HepG2 (cell line): ENCODE measurements around the gene NARF. TPM values are rescaled to one million over a fixed set of nuclear protein-coding genes. Genes with fewer than 3 reads are reported as not detected.

Experiments used
- FOXC1 ChIP-seq: sonication (generic); formaldehyde crosslinking; IDR thresholded peaks from 2 replicates; pipeline ENCODE4 v1.8.0; 2022; ENCODE audit warnings: mild to moderate bottlenecking, missing genetic modification reagents, borderline replicate concordance
- HIVEP1 ChIP-seq: sonication (generic); formaldehyde crosslinking; IDR thresholded peaks from 2 replicates; pipeline ENCODE4 v1.4.0; 2020; ENCODE audit warnings: mild to moderate bottlenecking, missing genetic modification reagents
- MAZ ChIP-seq, 2 experiments: sonication (generic) in 1 of 2; formaldehyde crosslinking in 1 of 2; IDR thresholded peaks; 2 replicates each; pipeline versions ENCODE4 v1.5.0 to v1.6.1; 2012 to 2020; ENCODE audit warnings: low read depth in 2 of 2, mild to moderate bottlenecking in 2 of 2, borderline replicate concordance in 1 of 2, improper control_type of control experiment in 1 of 2, low read length in 1 of 2, missing genetic modification reagents in 1 of 2, moderate library complexity in 1 of 2
- NONO ChIP-seq, 2 experiments: fragments of 450-650 bp in 1 of 2; sonication (generic) in 1 of 2; formaldehyde crosslinking in 1 of 2; IDR thresholded peaks in 1 of 2; conservative IDR thresholded peaks in 1 of 2; 2 replicates each; pipeline versions ENCODE4 v1.6.1 to v1.8.0; 2017 to 2022; ENCODE audit warnings: mild to moderate bottlenecking in 1 of 2, missing genetic modification reagents in 1 of 2, moderate library complexity in 1 of 2
- NPAS2 ChIP-seq: sonication (generic); formaldehyde crosslinking; IDR thresholded peaks from 2 replicates; pipeline ENCODE4 v1.8.0; 2022; ENCODE audit warnings: mild to moderate bottlenecking, missing genetic modification reagents, borderline replicate concordance
- TIGD3 ChIP-seq: sonication (generic); formaldehyde crosslinking; IDR thresholded peaks from 2 replicates; pipeline ENCODE4 v1.5.1; 2020; ENCODE audit warnings: mild to moderate bottlenecking, missing genetic modification reagents, borderline replicate concordance
- ZMAT3 ChIP-seq: sonication (generic); formaldehyde crosslinking; conservative IDR thresholded peaks from 2 replicates; pipeline ENCODE4 v1.7.0; 2021; ENCODE audit warnings: missing genetic modification reagents
- ZNF784 ChIP-seq: sonication (generic); formaldehyde crosslinking; IDR thresholded peaks from 2 replicates; pipeline ENCODE4 v1.5.1; 2020; ENCODE audit warnings: missing genetic modification reagents, mild to moderate bottlenecking, borderline replicate concordance
- polyA plus RNA-seq, 8 experiments: library from polyadenylated mRNA; depleted of rRNA in 3 of 8; stranded (reverse) in 7 of 8; unstranded in 1 of 8; fragments of >200 nt; fragmentation: Illumina TruSeq in 4 of 8; extraction: Trizol in 4 of 8; gene quantifications; 2 replicates each; pipeline versions ENCODE4 v1.2.1 to v1.2.3, GENCODE V29; 2011 to 2016; ENCODE audit warnings: low read depth in 4 of 8, missing spikeins in 1 of 8, mixed read lengths in 1 of 8; ENCODE audit not compliant: insufficient read depth in 1 of 8
- total RNA-seq, 5 experiments: library from RNA; depleted of rRNA; stranded (reverse); fragments of >200 nt; fragmentation: Illumina TruSeq; extraction: Trizol; gene quantifications; 2 replicates each; pipeline ENCODE4 v1.2.3, GENCODE V29; 2016; ENCODE audit warnings: low read depth in 1 of 5
- TF ChIP-seq, protein P1 (sequence below): sonication (generic); formaldehyde crosslinking; IDR thresholded peaks from 2 replicates; pipeline ENCODE4 v1.5.0; 2020; ENCODE audit warnings: mild to moderate bottlenecking, missing genetic modification reagents, borderline replicate concordance
- TF ChIP-seq, protein P2 (sequence below): sonication (generic); formaldehyde crosslinking; IDR thresholded peaks from 2 replicates; pipeline ENCODE4 v1.8.0; 2022; ENCODE audit warnings: mild to moderate bottlenecking, missing genetic modification reagents; ENCODE audit not compliant: insufficient replicate concordance
- TF ChIP-seq, protein P3 (sequence below): IDR thresholded peaks from 2 replicates; pipeline ENCODE4 v1.6.1; 2016; ENCODE audit warnings: missing compliant biosample characterization, missing genetic modification reagents, borderline replicate concordance
- TF ChIP-seq, protein P4 (sequence below): IDR thresholded peaks from 2 replicates; pipeline ENCODE4 v1.6.1; 2016; ENCODE audit warnings: low read depth, missing genetic modification reagents, missing compliant biosample characterization

Gene NARF
- total and polyA plus RNA-seq, 2 of the 13 experiments (the other 11 are each of a cell fraction or from before 2014, with no cell fraction given): 61.1 to 144 TPM

DNA sequence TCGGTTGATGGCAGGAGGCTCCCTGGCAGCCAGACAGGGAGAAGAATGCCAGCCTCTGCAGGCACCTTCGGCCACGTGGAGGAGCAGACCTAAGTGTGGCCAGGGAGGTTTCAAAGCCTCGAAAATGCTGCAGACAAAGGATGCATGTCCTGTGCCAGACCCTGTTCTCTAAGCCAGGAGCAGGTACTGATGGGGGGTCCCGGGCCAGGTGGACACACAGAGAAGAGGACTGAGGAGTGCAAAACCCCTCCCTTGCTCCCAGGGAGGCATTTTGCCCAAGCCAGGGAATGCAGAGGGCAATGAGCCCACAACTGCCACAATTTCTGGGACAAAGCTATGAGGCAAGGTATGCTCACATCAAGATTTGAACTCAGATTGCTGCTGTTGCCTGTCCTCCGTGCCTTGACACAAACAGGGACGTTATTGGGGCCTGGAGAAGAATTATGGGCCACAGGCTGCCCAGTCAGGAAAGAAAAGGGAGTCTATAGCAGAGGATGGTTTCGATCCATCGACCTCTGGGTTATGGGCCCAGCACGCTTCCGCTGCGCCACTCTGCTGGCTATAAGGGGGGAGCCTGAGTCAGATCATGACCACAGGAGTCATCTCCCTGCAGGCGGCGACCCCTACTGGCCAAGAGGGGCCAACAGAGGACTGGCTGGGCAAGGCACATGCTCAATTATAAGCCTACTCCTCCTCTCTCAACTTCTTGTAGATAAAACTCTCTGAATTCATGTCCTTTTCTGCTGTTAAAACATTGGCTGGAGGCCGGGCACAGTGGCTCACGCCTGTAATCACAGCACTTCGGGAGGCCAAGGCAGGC is 35.9 kb downstream of the NARF start (continued):
- TF ChIP-seq ZNF784 (CRISPR knock-in tag) (0 out of 2 replicates have a peak, but pooled peaks have one; percentile 74), MAZ (IDR thresholded peaks at IDR 0.05; ENCODE audit: borderline replicate concordance, low read depth, low read length) (no peak), MAZ (CRISPR knock-in tag; IDR thresholded peaks at IDR 0.05; ENCODE audit: low read depth) (peak; percentile 98), TIGD3 (CRISPR knock-in tag) (peak; percentile 80; the same call in 1 of the 2 replicates), FOXC1 (CRISPR knock-in tag) (peak; percentile 94), HIVEP1 (CRISPR knock-in tag) (peak; percentile 61; the same call in 1 of the 2 replicates), NONO (IDR thresholded peaks at IDR 0.05) (no peak), NONO (CRISPR knock-in tag; conservative IDR thresholded peaks at IDR 0.05) (peak; percentile 89), NPAS2 (CRISPR knock-in tag) (no peak), ZMAT3 (CRISPR knock-in tag) (peak; percentile 74; the same call in 1 of the 2 replicates)
- TF ChIP-seq, protein P1, sequence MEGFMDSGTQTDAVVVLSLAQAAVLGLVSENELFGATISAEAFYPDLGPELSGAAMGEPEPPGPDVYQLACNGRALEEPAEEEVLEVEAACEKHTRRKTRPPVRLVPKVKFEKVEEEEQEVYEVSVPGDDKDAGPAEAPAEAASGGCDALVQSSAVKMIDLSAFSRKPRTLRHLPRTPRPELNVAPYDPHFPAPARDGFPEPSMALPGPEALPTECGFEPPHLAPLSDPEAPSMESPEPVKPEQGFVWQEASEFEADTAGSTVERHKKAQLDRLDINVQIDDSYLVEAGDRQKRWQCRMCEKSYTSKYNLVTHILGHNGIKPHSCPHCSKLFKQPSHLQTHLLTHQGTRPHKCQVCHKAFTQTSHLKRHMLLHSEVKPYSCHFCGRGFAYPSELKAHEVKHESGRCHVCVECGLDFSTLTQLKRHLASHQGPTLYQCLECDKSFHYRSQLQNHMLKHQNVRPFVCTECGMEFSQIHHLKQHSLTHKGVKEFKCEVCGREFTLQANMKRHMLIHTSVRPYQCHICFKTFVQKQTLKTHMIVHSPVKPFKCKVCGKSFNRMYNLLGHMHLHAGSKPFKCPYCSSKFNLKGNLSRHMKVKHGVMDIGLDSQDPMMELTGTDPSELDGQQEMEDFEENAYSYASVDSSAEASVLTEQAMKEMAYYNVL (CRISPR knock-in tag): peak; percentile 91
- TF ChIP-seq, protein P2, sequence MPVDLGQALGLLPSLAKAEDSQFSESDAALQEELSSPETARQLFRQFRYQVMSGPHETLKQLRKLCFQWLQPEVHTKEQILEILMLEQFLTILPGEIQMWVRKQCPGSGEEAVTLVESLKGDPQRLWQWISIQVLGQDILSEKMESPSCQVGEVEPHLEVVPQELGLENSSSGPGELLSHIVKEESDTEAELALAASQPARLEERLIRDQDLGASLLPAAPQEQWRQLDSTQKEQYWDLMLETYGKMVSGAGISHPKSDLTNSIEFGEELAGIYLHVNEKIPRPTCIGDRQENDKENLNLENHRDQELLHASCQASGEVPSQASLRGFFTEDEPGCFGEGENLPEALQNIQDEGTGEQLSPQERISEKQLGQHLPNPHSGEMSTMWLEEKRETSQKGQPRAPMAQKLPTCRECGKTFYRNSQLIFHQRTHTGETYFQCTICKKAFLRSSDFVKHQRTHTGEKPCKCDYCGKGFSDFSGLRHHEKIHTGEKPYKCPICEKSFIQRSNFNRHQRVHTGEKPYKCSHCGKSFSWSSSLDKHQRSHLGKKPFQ (CRISPR knock-in tag): peak; percentile 90
- TF ChIP-seq, protein P3, sequence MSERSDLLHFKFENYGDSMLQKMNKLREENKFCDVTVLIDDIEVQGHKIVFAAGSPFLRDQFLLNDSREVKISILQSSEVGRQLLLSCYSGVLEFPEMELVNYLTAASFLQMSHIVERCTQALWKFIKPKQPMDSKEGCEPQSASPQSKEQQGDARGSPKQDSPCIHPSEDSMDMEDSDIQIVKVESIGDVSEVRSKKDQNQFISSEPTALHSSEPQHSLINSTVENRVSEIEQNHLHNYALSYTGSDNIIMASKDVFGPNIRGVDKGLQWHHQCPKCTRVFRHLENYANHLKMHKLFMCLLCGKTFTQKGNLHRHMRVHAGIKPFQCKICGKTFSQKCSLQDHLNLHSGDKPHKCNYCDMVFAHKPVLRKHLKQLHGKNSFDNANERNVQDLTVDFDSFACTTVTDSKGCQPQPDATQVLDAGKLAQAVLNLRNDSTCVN: peak; percentile 89
- TF ChIP-seq, protein P4, sequence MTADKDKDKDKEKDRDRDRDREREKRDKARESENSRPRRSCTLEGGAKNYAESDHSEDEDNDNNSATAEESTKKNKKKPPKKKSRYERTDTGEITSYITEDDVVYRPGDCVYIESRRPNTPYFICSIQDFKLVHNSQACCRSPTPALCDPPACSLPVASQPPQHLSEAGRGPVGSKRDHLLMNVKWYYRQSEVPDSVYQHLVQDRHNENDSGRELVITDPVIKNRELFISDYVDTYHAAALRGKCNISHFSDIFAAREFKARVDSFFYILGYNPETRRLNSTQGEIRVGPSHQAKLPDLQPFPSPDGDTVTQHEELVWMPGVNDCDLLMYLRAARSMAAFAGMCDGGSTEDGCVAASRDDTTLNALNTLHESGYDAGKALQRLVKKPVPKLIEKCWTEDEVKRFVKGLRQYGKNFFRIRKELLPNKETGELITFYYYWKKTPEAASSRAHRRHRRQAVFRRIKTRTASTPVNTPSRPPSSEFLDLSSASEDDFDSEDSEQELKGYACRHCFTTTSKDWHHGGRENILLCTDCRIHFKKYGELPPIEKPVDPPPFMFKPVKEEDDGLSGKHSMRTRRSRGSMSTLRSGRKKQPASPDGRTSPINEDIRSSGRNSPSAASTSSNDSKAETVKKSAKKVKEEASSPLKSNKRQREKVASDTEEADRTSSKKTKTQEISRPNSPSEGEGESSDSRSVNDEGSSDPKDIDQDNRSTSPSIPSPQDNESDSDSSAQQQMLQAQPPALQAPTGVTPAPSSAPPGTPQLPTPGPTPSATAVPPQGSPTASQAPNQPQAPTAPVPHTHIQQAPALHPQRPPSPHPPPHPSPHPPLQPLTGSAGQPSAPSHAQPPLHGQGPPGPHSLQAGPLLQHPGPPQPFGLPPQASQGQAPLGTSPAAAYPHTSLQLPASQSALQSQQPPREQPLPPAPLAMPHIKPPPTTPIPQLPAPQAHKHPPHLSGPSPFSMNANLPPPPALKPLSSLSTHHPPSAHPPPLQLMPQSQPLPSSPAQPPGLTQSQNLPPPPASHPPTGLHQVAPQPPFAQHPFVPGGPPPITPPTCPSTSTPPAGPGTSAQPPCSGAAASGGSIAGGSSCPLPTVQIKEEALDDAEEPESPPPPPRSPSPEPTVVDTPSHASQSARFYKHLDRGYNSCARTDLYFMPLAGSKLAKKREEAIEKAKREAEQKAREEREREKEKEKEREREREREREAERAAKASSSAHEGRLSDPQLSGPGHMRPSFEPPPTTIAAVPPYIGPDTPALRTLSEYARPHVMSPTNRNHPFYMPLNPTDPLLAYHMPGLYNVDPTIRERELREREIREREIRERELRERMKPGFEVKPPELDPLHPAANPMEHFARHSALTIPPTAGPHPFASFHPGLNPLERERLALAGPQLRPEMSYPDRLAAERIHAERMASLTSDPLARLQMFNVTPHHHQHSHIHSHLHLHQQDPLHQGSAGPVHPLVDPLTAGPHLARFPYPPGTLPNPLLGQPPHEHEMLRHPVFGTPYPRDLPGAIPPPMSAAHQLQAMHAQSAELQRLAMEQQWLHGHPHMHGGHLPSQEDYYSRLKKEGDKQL (CRISPR knock-in tag): 0 out of 2 replicates have a peak, but pooled peaks have one; percentile 24
